Measurements from ENCODE around the gene DIP2B.
"Not testable (repeated sequence)": the region's sequence is repeated elsewhere in the genome, so short reads cannot be mapped to it uniquely, and the experiment has no call there.

DIP2B gene

GRCh38 chr12:50529345-50529744 is 24.6 kb downstream of the DIP2B start:
- Histone ChIP-seq H3K36me3 (ENCODE audit: insufficient read depth, low read length) (no peaks in the 10 kb centered on the region), H3K9ac (ENCODE audit: low read depth, low read length) (no peak overlapping the region), H3K4me1 (ENCODE audit: insufficient read depth, low read length) (peaks cover 31% of the 10 kb centered on the region), H3K9me3 (ENCODE audit: control insufficient read depth, insufficient read depth, low read length) (no peaks in the 10 kb centered on the region)

GRCh38 chr12:50530532-50530931 is 25.7 kb downstream of the DIP2B start:
- H3K9ac ChIP-seq (ENCODE audit: low read depth, low read length) = no peak overlapping the region
- no peaks in the 10 kb centered on the region for H3K36me3 ChIP-seq (ENCODE audit: insufficient read depth, low read length)
- peaks cover 31% of the 10 kb centered on the region for H3K4me1 ChIP-seq (ENCODE audit: insufficient read depth, low read length)
- no peaks in the 10 kb centered on the region for H3K9me3 ChIP-seq (ENCODE audit: control insufficient read depth, insufficient read depth, low read length)

DNA sequence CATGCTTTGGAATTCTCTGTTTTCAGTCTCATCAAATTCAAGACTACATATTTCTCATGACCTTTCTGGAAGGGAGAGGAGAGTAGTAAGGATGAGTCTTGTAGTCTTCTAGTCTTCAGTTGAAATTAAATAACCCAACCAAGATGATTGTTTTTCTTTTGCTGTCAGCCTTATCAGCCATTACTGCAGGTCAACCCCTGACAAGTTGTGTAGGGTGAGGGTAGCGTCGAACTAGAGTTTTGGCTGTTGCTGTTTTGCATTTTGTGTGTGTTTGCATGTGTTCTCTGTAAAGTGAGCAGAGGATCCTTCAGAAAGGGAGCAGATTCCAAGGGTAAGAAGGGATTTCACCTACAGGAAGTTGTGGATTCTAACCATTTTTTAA is 28.4 kb downstream of the DIP2B start:
- Histone ChIP-seq H3K4me1 (ENCODE audit: insufficient read depth, low read length) (peaks cover 36% of the 10 kb centered on the region), H3K36me3 (ENCODE audit: insufficient read depth, low read length) (no peaks in the 10 kb centered on the region), H3K9ac (ENCODE audit: low read depth, low read length) (no peak overlapping the region), H3K9me3 (ENCODE audit: control insufficient read depth, insufficient read depth, low read length) (no peaks in the 10 kb centered on the region)

DNA sequence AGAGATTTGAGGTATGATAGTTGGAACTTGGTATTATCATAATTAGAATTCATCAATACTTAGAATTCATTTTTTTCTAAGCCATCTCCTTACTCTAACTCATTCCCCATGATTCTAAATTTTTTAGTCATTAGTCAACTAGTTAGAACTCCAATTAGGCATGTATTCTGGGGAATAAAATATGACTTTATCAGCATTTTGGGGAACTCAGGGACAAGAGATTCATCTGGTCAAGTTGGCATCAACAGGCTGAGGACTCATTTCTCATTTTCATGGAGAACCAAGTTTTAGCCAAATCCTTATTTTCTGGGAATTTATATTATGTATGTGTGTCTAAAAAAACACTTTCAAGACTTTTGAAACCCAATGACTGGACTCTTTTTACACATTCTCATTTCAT is 29.2 kb downstream of the DIP2B start:
- Histone ChIP-seq H3K9ac (ENCODE audit: low read depth, low read length) (no peak overlapping the region), H3K4me1 (ENCODE audit: insufficient read depth, low read length) (peaks cover 43% of the 10 kb centered on the region), H3K9me3 (ENCODE audit: control insufficient read depth, insufficient read depth, low read length) (no peaks in the 10 kb centered on the region), H3K36me3 (ENCODE audit: insufficient read depth, low read length) (no peaks in the 10 kb centered on the region)

GRCh38 chr12:50536831-50537537 is 32.2 kb downstream of the DIP2B start:
- no peak overlapping the region for H3K9ac ChIP-seq (ENCODE audit: low read depth, low read length)
- H3K9me3 ChIP-seq (ENCODE audit: control insufficient read depth, insufficient read depth, low read length) = no peaks in the 10 kb centered on the region
- H3K4me1 ChIP-seq (ENCODE audit: insufficient read depth, low read length) = peaks cover 40% of the 10 kb centered on the region
- no peaks in the 10 kb centered on the region for H3K36me3 ChIP-seq (ENCODE audit: insufficient read depth, low read length)

DNA sequence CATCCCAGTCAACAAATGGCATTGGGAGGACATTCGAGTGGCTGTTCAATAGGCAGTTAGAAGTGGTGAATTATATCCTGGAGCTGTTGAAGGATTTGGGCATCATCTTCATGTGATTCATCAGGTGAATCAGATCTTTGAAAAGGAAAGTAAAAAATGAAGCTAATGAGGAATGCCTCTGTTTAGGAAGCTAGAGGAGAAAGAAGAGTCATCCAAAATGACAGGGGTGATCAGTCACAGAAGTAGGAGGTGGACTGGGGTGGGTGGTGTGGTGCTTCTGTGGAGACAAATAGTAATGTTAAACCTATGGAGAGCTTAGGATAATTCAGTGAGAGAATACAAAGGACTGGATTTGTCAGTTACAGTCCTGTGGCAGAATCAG is 32.7 kb downstream of the DIP2B start:
- no peaks in the 10 kb centered on the region for H3K9me3 ChIP-seq (ENCODE audit: control insufficient read depth, insufficient read depth, low read length)
- no peaks in the 10 kb centered on the region for H3K36me3 ChIP-seq (ENCODE audit: insufficient read depth, low read length)
- H3K9ac ChIP-seq (ENCODE audit: low read depth, low read length) = no peak overlapping the region
- H3K4me1 ChIP-seq (ENCODE audit: insufficient read depth, low read length) = peaks cover 35% of the 10 kb centered on the region

GRCh38 chr12:50538182-50538581 is 33.4 kb downstream of the DIP2B start:
- Histone ChIP-seq H3K9me3 (ENCODE audit: control insufficient read depth, insufficient read depth, low read length) (no peaks in the 10 kb centered on the region), H3K36me3 (ENCODE audit: insufficient read depth, low read length) (no peaks in the 10 kb centered on the region), H3K4me1 (ENCODE audit: insufficient read depth, low read length) (peaks cover 29% of the 10 kb centered on the region), H3K9ac (ENCODE audit: low read depth, low read length) (no peak overlapping the region)

GRCh38 chr12:50541139-50541538 is 36.4 kb downstream of the DIP2B start:
- H3K9me3 ChIP-seq (ENCODE audit: control insufficient read depth, insufficient read depth, low read length) = no peaks in the 10 kb centered on the region
- no peaks in the 10 kb centered on the region for H3K36me3 ChIP-seq (ENCODE audit: insufficient read depth, low read length)
- H3K9ac ChIP-seq (ENCODE audit: low read depth, low read length) = no peak overlapping the region
- peaks cover 24% of the 10 kb centered on the region for H3K4me1 ChIP-seq (ENCODE audit: insufficient read depth, low read length)

DNA sequence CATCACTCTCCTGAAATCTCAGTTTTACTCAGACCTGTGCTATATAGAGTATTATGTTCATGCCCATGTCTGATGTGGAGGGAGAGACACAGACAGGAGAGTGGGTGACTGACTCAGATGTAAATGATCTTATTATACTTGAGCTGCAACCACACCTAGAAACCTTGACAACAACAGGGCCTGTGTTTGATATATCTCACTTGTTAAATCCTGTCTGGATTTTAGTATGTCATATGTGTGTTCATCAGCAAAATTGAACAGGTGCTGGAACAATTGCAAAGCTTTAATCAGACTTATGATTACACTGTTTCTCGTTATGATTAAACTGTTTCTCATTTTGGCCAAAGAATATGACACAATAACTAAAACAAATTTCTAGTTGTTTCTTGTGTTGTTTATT is 37.7 kb downstream of the DIP2B start:
- H3K9ac ChIP-seq (ENCODE audit: low read depth, low read length) = no peak overlapping the region
- peaks cover 24% of the 10 kb centered on the region for H3K4me1 ChIP-seq (ENCODE audit: insufficient read depth, low read length)
- no peaks in the 10 kb centered on the region for H3K36me3 ChIP-seq (ENCODE audit: insufficient read depth, low read length)
- no peaks in the 10 kb centered on the region for H3K9me3 ChIP-seq (ENCODE audit: control insufficient read depth, insufficient read depth, low read length)

GRCh38 chr12:50543188-50543587 is 38.4 kb downstream of the DIP2B start:
- not testable (repeated sequence) for H3K9me3 ChIP-seq (ENCODE audit: control insufficient read depth, insufficient read depth, low read length); H3K36me3 ChIP-seq (ENCODE audit: insufficient read depth, low read length); H3K9ac ChIP-seq (ENCODE audit: low read depth, low read length)
- H3K4me1 ChIP-seq (ENCODE audit: insufficient read depth, low read length) = peaks cover 16% of the 10 kb centered on the region

- Histone ChIP-seq H3K9ac (ENCODE audit: low read depth, low read length) (no peak overlapping the region), H3K36me3 (ENCODE audit: insufficient read depth, low read length) (no peaks in the 10 kb centered on the region), H3K4me1 (ENCODE audit: insufficient read depth, low read length) (0 out of 2 replicates have a peak, but pooled peaks cover 7% of the 10 kb centered on the region), H3K9me3 (ENCODE audit: control insufficient read depth, insufficient read depth, low read length) (no peaks in the 10 kb centered on the region)
Observed at GRCh38 chr12:50545213-50545612, 40.4 kb downstream of the DIP2B start.

GRCh38 chr12:50545786-50546185 is 41.0 kb downstream of the DIP2B start:
- no peaks in the 10 kb centered on the region for H3K36me3 ChIP-seq (ENCODE audit: insufficient read depth, low read length)
- no peaks in the 10 kb centered on the region for H3K9me3 ChIP-seq (ENCODE audit: control insufficient read depth, insufficient read depth, low read length)
- H3K4me1 ChIP-seq (ENCODE audit: insufficient read depth, low read length) = 0 out of 2 replicates have a peak, but pooled peaks cover 7% of the 10 kb centered on the region
- H3K9ac ChIP-seq (ENCODE audit: low read depth, low read length) = no peak overlapping the region

- Histone ChIP-seq H3K36me3 (ENCODE audit: insufficient read depth, low read length) (no peaks in the 10 kb centered on the region), H3K9ac (ENCODE audit: low read depth, low read length) (no peak overlapping the region; the same call in 1 of the 2 replicates), H3K9me3 (ENCODE audit: control insufficient read depth, insufficient read depth, low read length) (no peaks in the 10 kb centered on the region), H3K4me1 (ENCODE audit: insufficient read depth, low read length) (0 out of 2 replicates have a peak, but pooled peaks cover 7% of the 10 kb centered on the region)
Observed at GRCh38 chr12:50546441-50547318, 41.9 kb downstream of the DIP2B start.

GRCh38 chr12:50547742-50548141 is 43.0 kb downstream of the DIP2B start:
- H3K36me3 ChIP-seq (ENCODE audit: insufficient read depth, low read length) = no peaks in the 10 kb centered on the region
- 0 out of 2 replicates have a peak, but pooled peaks cover 7% of the 10 kb centered on the region for H3K4me1 ChIP-seq (ENCODE audit: insufficient read depth, low read length)
- H3K9ac ChIP-seq (ENCODE audit: low read depth, low read length) = no peak overlapping the region
- no peaks in the 10 kb centered on the region for H3K9me3 ChIP-seq (ENCODE audit: control insufficient read depth, insufficient read depth, low read length)

GRCh38 chr12:50549885-50550284 is 45.1 kb downstream of the DIP2B start:
- Histone ChIP-seq H3K4me1 (ENCODE audit: insufficient read depth, low read length) (0 out of 2 replicates have a peak, but pooled peaks cover 7% of the 10 kb centered on the region), H3K9me3 (ENCODE audit: control insufficient read depth, insufficient read depth, low read length) (no peaks in the 10 kb centered on the region), H3K36me3 (ENCODE audit: insufficient read depth, low read length) (no peaks in the 10 kb centered on the region), H3K9ac (ENCODE audit: low read depth, low read length) (no peak overlapping the region)

All from ES-I3 (cell line).